NT2/D1 (cell line): ENCODE data around the gene OGFR.

Experiments used
- SUZ12 ChIP-seq: IDR thresholded peaks from 2 replicates; pipeline ENCODE4 v1.6.1; 2011; ENCODE audit not compliant: insufficient read length, insufficient read depth; ENCODE audit errors: extremely low read depth
- ZNF274 ChIP-seq: IDR thresholded peaks from 2 replicates; pipeline ENCODE4 v1.6.1; 2011; ENCODE audit warnings: mild to moderate bottlenecking, low read depth, low read length

GRCh38 chr20:62754991-62755356 is 49.7 kb upstream of the OGFR start:
- no peak for TF ChIP-seq SUZ12
- no peak for TF ChIP-seq ZNF274
